Measurements from ENCODE around the gene IL3RA. TPM values are rescaled to one million over a fixed set of nuclear protein-coding genes. Genes with fewer than 3 reads are reported as not detected.

The IL3RA gene
- total RNA-seq, 1 donor from 2014 or later, result 0.97 TPM

DNA sequence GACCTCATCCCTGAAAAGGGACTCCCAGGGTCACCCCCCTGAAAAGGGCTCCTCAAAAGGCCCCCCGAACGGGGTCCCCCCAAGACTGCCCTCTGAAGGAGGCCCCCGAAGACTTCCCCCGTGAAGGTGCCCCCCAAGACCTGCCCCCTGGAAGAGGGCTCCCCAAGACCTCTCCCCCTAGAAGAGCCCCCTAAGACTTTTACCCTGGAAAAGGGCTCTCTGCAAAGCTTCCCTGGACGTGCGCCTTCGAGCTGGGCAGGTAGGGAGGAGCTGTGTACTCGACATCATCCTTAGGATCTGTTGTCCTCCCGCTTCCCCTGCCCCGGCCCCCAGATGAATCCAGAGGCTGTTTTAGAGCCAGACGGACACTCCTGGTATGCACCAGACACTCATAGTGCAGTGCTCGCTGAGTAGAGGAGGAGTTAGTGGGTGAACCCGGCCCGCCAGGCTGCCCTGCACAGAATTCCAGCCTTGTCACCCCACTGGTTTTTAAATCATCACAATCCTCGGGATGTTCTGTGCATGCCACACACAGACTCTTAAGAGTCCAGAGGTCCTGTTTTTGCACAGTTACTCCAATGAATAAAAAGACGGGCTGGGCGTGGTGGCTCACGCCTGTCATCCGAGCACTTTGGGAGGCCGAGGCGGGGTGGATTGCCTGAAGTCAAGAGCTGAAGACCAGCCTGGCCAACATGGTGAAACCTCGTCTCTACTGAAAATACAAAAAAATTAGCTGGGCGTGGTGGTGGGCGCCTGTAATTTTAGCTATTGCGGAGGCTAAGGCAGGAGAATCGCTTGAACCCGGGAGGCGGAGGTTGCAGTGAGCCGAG lies 61.1 kb downstream of the IL3RA start:
- Mint-ChIP-seq H3K4me3 (ENCODE audit: unreplicated experiment) (no peak overlapping the region), H3K4me1 (ENCODE audit: unreplicated experiment) (peaks cover 10% of the 10 kb centered on the region), H3K27me3 (ENCODE audit: unreplicated experiment) (peaks cover 18% of the 10 kb centered on the region), H3K36me3 (ENCODE audit: low read depth, unreplicated experiment) (peaks cover 20% of the 10 kb centered on the region), H3K9me3 (ENCODE audit: unreplicated experiment) (no peaks in the 10 kb centered on the region), H3K27ac (ENCODE audit: unreplicated experiment) (no peak overlapping the region)
- no peak for DNase-seq (ENCODE audit: low spot score)
- TF ChIP-seq, protein P1, sequence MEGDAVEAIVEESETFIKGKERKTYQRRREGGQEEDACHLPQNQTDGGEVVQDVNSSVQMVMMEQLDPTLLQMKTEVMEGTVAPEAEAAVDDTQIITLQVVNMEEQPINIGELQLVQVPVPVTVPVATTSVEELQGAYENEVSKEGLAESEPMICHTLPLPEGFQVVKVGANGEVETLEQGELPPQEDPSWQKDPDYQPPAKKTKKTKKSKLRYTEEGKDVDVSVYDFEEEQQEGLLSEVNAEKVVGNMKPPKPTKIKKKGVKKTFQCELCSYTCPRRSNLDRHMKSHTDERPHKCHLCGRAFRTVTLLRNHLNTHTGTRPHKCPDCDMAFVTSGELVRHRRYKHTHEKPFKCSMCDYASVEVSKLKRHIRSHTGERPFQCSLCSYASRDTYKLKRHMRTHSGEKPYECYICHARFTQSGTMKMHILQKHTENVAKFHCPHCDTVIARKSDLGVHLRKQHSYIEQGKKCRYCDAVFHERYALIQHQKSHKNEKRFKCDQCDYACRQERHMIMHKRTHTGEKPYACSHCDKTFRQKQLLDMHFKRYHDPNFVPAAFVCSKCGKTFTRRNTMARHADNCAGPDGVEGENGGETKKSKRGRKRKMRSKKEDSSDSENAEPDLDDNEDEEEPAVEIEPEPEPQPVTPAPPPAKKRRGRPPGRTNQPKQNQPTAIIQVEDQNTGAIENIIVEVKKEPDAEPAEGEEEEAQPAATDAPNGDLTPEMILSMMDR (IDR thresholded peaks at IDR 0.05; ENCODE audit: unreplicated experiment), result no peak

DNA sequence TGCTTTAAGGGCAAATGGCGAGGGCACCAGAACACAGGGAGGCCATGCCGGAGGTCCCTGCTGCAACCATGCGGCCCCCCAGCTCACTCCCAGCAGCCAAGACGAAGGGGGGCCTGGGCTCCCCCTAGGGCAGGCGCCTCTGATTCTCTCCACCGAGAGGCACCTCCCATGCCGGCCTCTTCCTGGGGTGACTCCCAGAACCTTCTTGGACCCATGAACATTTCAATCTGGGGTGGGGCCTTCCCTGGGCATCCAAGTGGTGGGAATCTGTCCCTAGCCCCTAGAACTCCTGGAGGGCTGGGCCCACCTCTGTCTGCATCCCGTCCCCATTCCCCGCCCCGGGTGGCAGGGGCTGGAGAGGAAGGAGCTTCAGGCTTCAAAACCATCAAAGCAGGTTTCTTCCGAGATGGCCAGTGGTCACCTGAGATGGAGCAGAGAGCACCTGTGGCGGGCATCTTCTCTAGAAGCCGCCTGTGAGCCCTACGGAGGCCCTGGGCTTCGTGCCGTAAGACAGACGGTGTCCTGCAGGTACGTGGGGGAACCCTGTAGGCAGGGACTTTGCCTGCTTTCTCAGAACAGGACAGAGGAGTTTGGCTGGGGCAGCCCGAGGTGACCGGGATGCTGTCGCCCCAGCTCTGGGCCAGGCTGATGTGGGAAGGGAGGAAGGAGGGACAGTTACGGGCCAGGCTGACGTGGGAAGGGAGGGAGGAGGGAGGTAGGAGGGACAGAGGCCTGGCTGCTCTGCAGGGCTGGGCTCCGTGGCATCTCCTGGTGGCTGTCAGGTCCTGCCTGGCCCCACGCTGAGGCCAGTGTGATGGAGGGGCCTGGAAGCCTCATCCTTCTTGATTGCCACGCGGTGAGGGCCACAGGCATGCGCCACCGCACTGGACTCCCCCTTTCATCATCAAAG lies 62.1 kb downstream of the IL3RA start:
- peaks cover 12% of the 10 kb centered on the region for H3K27me3 Mint-ChIP-seq (ENCODE audit: unreplicated experiment)
- DNase-seq (ENCODE audit: low spot score), result no peak
- H3K27ac Mint-ChIP-seq (ENCODE audit: unreplicated experiment), result no peak overlapping the region
- TF ChIP-seq, protein P1 (IDR thresholded peaks at IDR 0.05; ENCODE audit: unreplicated experiment), result no peak
- no peak overlapping the region for H3K4me3 Mint-ChIP-seq (ENCODE audit: unreplicated experiment)
- H3K4me1 Mint-ChIP-seq (ENCODE audit: unreplicated experiment), result peaks cover 8% of the 10 kb centered on the region
- H3K36me3 Mint-ChIP-seq (ENCODE audit: low read depth, unreplicated experiment), result peaks cover 13% of the 10 kb centered on the region
- H3K9me3 Mint-ChIP-seq (ENCODE audit: unreplicated experiment), result no peaks in the 10 kb centered on the region

DNA sequence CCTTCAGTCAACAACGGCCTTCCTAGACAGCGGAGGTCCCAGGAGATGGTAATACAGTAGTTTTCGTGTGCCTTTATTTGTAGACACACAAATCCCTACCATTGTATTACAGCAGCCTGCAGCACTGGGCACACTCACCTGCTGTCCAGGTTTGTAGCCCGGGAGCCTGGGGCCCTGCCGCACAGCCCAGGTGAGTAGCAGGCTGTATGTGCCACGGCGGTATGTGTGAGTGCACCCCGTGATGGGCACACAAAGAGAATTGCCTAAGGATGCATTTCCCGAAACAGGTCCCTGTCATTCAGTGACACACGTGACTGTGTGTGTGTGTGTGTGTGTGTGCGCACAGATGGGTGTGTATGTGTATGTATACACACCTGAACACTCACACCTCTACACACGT lies 63.5 kb downstream of the IL3RA start:
- peaks cover 12% of the 10 kb centered on the region for H3K36me3 Mint-ChIP-seq (ENCODE audit: low read depth, unreplicated experiment)
- peaks cover 11% of the 10 kb centered on the region for H3K27me3 Mint-ChIP-seq (ENCODE audit: unreplicated experiment)
- peaks cover 7% of the 10 kb centered on the region for H3K4me1 Mint-ChIP-seq (ENCODE audit: unreplicated experiment)
- no peak overlapping the region for H3K4me3 Mint-ChIP-seq (ENCODE audit: unreplicated experiment)
- TF ChIP-seq, protein P1 (IDR thresholded peaks at IDR 0.05; ENCODE audit: unreplicated experiment), result no peak
- H3K27ac Mint-ChIP-seq (ENCODE audit: unreplicated experiment), result no peak overlapping the region
- no peak for DNase-seq (ENCODE audit: low spot score)
- H3K9me3 Mint-ChIP-seq (ENCODE audit: unreplicated experiment), result no peaks in the 10 kb centered on the region

DNA sequence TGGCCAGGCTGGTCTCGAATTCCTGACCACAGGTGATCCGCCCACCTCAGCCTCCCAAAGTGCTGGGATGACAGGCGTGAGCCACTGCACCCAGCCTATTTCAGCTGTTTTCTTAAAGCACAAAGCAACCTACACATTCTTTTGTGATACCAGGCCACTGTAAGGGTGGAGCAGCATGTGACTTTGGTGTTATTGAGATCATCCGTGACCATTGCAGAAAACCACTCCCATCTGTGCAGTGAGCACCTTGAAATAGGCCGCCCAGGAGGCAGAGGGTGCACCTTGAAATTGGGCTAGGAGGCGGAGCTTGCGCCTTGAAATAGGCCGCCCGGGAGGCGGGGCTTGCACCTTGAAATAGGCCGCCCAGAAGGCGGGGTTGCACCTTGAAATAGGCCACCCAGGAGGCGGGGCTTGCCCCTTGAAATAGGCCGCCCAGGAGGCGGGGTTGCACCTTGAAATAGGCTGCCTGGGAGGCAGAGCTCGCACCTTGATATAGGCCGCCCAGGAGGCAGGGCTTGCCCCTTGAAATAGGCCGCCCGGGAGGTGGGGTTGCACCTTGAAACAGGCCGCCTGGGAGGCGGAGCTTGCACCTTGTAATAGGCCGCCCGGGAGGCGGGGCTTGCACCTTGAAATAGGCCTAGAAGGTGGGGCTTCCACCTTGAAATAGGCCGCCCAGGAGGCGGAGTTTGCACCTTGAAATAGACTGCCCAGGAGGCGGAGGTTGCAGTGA lies 64.3 kb downstream of the IL3RA start:
- no peak overlapping the region for H3K27ac Mint-ChIP-seq (ENCODE audit: unreplicated experiment)
- TF ChIP-seq, protein P1 (IDR thresholded peaks at IDR 0.05; ENCODE audit: unreplicated experiment), result no peak
- no peaks in the 10 kb centered on the region for H3K4me1 Mint-ChIP-seq (ENCODE audit: unreplicated experiment)
- H3K36me3 Mint-ChIP-seq (ENCODE audit: low read depth, unreplicated experiment), result peaks cover 5% of the 10 kb centered on the region
- no peaks in the 10 kb centered on the region for H3K9me3 Mint-ChIP-seq (ENCODE audit: unreplicated experiment)
- no peak for DNase-seq (ENCODE audit: low spot score)
- no peak overlapping the region for H3K4me3 Mint-ChIP-seq (ENCODE audit: unreplicated experiment)
- peaks cover 4% of the 10 kb centered on the region for H3K27me3 Mint-ChIP-seq (ENCODE audit: unreplicated experiment)
